ENCODE data around the gene FAM83B. TPM values are rescaled to one million over a fixed set of nuclear protein-coding genes. Genes with fewer than 3 reads are reported as not detected.

FAM83B gene
- total and polyA plus RNA-seq, 2 donors (not counting 3 experiments of a cell fraction or from before 2014, with no cell fraction given) = not detected

- Histone ChIP-seq H3K36me3 (ENCODE audit: control insufficient read depth in 2 of 2, extremely low read depth in 1 of 2, insufficient read depth in 2 of 2, low read length in 2 of 2) (no peaks in the 10 kb centered on the region), H3K9me1 (replicated peaks; ENCODE audit: control insufficient read depth, extremely low read depth, insufficient read depth, low read length) (no peaks in the 10 kb centered on the region), H2AFZ (ENCODE audit: low read depth, low read length) (no peak overlapping the region), H3K9ac (replicated peaks; ENCODE audit: extremely low read depth, insufficient read depth, low read length) (no peak overlapping the region), H3K4me2 (ENCODE audit: insufficient read depth, low read length) (no peak overlapping the region), H3K9me3 (replicated peaks; ENCODE audit: control insufficient read depth, insufficient read depth, low read length) (no peaks in the 10 kb centered on the region), H3K4me1 (ENCODE audit: control insufficient read depth, extremely low read depth, insufficient read depth, low read length) (no peaks in the 10 kb centered on the region), H3K27me3 (ENCODE audit: control insufficient read depth in 2 of 2, insufficient read depth in 2 of 2, low read length in 2 of 2) (no peaks in the 10 kb centered on the region), H3K27ac (ENCODE audit: insufficient read depth, low read depth, low read length) (no peak overlapping the region), H3K79me2 (ENCODE audit: control insufficient read depth, insufficient read depth, low read length) (no peaks in the 10 kb centered on the region), H3K4me3 (replicated peaks in 1 of 3; ENCODE audit: insufficient read depth in 1 of 3, low read depth in 1 of 3, low read length in 3 of 3) (no peak overlapping the region), H4K20me1 (replicated peaks; ENCODE audit: control insufficient read depth, extremely low read depth, insufficient read depth, low read length) (no peaks in the 10 kb centered on the region)
- DNase-seq (ENCODE audit: low read depth, low spot score) (no peak), FAIRE-seq (no peak)
- ChIA-PET POLR2A (no interaction called here), CTCF (no interaction called here)
- TF ChIP-seq FOS (IDR thresholded peaks at IDR 0.05; ENCODE audit: borderline replicate concordance, insufficient read depth, low read length) = no peak
- TF ChIP-seq POLR2A (IDR thresholded peaks at IDR 0.05; ENCODE audit: low read depth, low read length) = no peak
- dilution Hi-C loops (cut with MboI; ENCODE audit: extremely low pct_ligation_motif_present, low sequenced_read_pairs) = no loop called here
- no TSS peak for BruUV-seq (replicated peaks)
- intact Hi-C loops (cut with micrococcal nuclease) = no loop called here
Measured at GRCh38 chr6:54910921-54911320, 64.3 kb downstream of the FAM83B start.

- intact Hi-C loops (cut with micrococcal nuclease) = no loop called here
Measured at GRCh38 chr6:54913211-54913610, 66.6 kb downstream of the FAM83B start.

More at GRCh38 chr6:54913211-54913610, 66.6 kb downstream of the FAM83B start:
- dilution Hi-C loops (cut with MboI; ENCODE audit: extremely low pct_ligation_motif_present, low sequenced_read_pairs) = no loop called here
- TF ChIP-seq MYC (IDR thresholded peaks at IDR 0.05; ENCODE audit: low read depth, low read length) (no peak), GATA2 (IDR thresholded peaks at IDR 0.05; ENCODE audit: insufficient read depth, insufficient read length, low read depth, low read length) (no peak), JUN (IDR thresholded peaks at IDR 0.05; ENCODE audit: borderline replicate concordance, insufficient read depth, insufficient read length, low read depth) (no peak), EZH2 (IDR thresholded peaks at IDR 0.05; ENCODE audit: borderline replicate concordance, low read depth, low read length, severe bottlenecking) (no peak)
- Histone ChIP-seq H3K4me3 (replicated peaks in 1 of 3; ENCODE audit: insufficient read depth in 1 of 3, low read depth in 1 of 3, low read length in 3 of 3) (no peak overlapping the region), H3K79me2 (ENCODE audit: control insufficient read depth, insufficient read depth, low read length) (no peaks in the 10 kb centered on the region), H3K9me3 (replicated peaks; ENCODE audit: control insufficient read depth, insufficient read depth, low read length) (no peaks in the 10 kb centered on the region), H4K20me1 (replicated peaks; ENCODE audit: control insufficient read depth, extremely low read depth, insufficient read depth, low read length) (no peaks in the 10 kb centered on the region), H3K4me2 (ENCODE audit: insufficient read depth, low read length) (no peak overlapping the region), H3K9me1 (replicated peaks; ENCODE audit: control insufficient read depth, extremely low read depth, insufficient read depth, low read length) (no peaks in the 10 kb centered on the region), H3K36me3 (ENCODE audit: control insufficient read depth in 2 of 2, extremely low read depth in 1 of 2, insufficient read depth in 2 of 2, low read length in 2 of 2) (no peaks in the 10 kb centered on the region), H3K27me3 (ENCODE audit: control insufficient read depth in 2 of 2, insufficient read depth in 2 of 2, low read length in 2 of 2) (no peaks in the 10 kb centered on the region), H3K9ac (replicated peaks; ENCODE audit: extremely low read depth, insufficient read depth, low read length) (no peak overlapping the region), H3K4me1 (ENCODE audit: control insufficient read depth, extremely low read depth, insufficient read depth, low read length) (no peaks in the 10 kb centered on the region), H3K27ac (ENCODE audit: insufficient read depth, low read depth, low read length) (no peak overlapping the region), H2AFZ (ENCODE audit: low read depth, low read length) (no peak overlapping the region)
- FAIRE-seq = no peak
- no peak for DNase-seq (ENCODE audit: low read depth, low spot score)
- POLR2A ChIA-PET = no interaction called here
- no TSS peak for BruUV-seq (replicated peaks)
- CTCF ChIA-PET = no interaction called here

All from endothelial cell of umbilical vein (primary cell).